WTC11 (cell line): Measurements from ENCODE around the gene GALNT12. TPM values are rescaled to one million over a fixed set of nuclear protein-coding genes. Genes with fewer than 3 reads are reported as not detected.

Experiments used
- EMX1 ChIP-seq: fragments of 250-450 bp; sonication (Bioruptor Pico); IDR thresholded peaks from 2 replicates; pipeline ENCODE4 v1.8.0; 2021; ENCODE audit warnings: mild to moderate bottlenecking
- HMGA2 ChIP-seq: fragments of 250-450 bp; sonication (Bioruptor Pico); IDR thresholded peaks from 2 replicates; pipeline ENCODE4 v1.4.0; 2021; ENCODE audit warnings: mild to moderate bottlenecking, moderate library complexity
- JAZF1 ChIP-seq: fragments of 250-450 bp; sonication (Bioruptor Pico); IDR thresholded peaks from 2 replicates; pipeline ENCODE4 v1.9.0; 2021; ENCODE audit warnings: moderate library complexity, mild to moderate bottlenecking, inconsistent platforms
- KAT7 ChIP-seq: sonication (generic); formaldehyde crosslinking; IDR thresholded peaks from 2 replicates; pipeline ENCODE4 v1.8.1; 2023; ENCODE audit warnings: missing genetic modification reagents, mild to moderate bottlenecking, borderline replicate concordance
- NR3C1 ChIP-seq: sonication (generic); formaldehyde crosslinking; conservative IDR thresholded peaks from 2 replicates; pipeline ENCODE4 v1.8.1; 2023; ENCODE audit warnings: low read depth, mild to moderate bottlenecking, missing genetic modification reagents
- RELA ChIP-seq: sonication (generic); formaldehyde crosslinking; IDR thresholded peaks from 2 replicates; pipeline ENCODE4 v1.8.1; 2022; ENCODE audit warnings: missing genetic modification reagents, mild to moderate bottlenecking, borderline replicate concordance
- TEAD4 ChIP-seq: sonication (generic); formaldehyde crosslinking; IDR thresholded peaks from 2 replicates; pipeline ENCODE4 v1.8.0; 2022; ENCODE audit warnings: mild to moderate bottlenecking, missing genetic modification reagents
- ZNF396 ChIP-seq: fragments of 250-450 bp; sonication (Bioruptor Pico); IDR thresholded peaks from 2 replicates; pipeline ENCODE4 v1.8.0; 2021; ENCODE audit warnings: mild to moderate bottlenecking, moderate library complexity, borderline replicate concordance
- total RNA-seq: library from RNA; stranded (reverse); gene quantifications from 3 replicates; pipeline ENCODE4 v1.2.3, GENCODE V29; 2021
- TF ChIP-seq, protein P1 (sequence below): sonication (generic); formaldehyde crosslinking; IDR thresholded peaks from 2 replicates; pipeline ENCODE4 v1.8.1; 2023; ENCODE audit warnings: mild to moderate bottlenecking, moderate library complexity, missing genetic modification reagents
- TF ChIP-seq, protein P2 (sequence below): sonication (generic); formaldehyde crosslinking; IDR thresholded peaks from 2 replicates; pipeline ENCODE4 v1.8.1; 2022; ENCODE audit warnings: low read depth, missing genetic modification reagents, borderline replicate concordance
- TF ChIP-seq, protein P3 (sequence below): sonication (generic); formaldehyde crosslinking; IDR thresholded peaks from 2 replicates; pipeline ENCODE4 v1.8.0; 2022; ENCODE audit warnings: missing genetic modification reagents
- TF ChIP-seq, protein P4 (sequence below): fragments of 250-450 bp; sonication (Bioruptor Pico); IDR thresholded peaks from 2 replicates; pipeline ENCODE4 v1.9.0; 2021; ENCODE audit warnings: mild to moderate bottlenecking, borderline replicate concordance
- TF ChIP-seq, protein P5 (sequence below): sonication (generic); formaldehyde crosslinking; conservative IDR thresholded peaks from 2 replicates; pipeline ENCODE4 v1.8.1; 2023; ENCODE audit warnings: mild to moderate bottlenecking, low read depth, missing genetic modification reagents, moderate library complexity
- TF ChIP-seq, protein P6 (sequence below): fragments of 250-450 bp; sonication (Bioruptor Pico); IDR thresholded peaks from 2 replicates; pipeline ENCODE4 v1.9.0; 2021; ENCODE audit warnings: mild to moderate bottlenecking

Gene GALNT12
- total RNA-seq, 1 experiment from 2014 or later = 19.3 TPM

DNA sequence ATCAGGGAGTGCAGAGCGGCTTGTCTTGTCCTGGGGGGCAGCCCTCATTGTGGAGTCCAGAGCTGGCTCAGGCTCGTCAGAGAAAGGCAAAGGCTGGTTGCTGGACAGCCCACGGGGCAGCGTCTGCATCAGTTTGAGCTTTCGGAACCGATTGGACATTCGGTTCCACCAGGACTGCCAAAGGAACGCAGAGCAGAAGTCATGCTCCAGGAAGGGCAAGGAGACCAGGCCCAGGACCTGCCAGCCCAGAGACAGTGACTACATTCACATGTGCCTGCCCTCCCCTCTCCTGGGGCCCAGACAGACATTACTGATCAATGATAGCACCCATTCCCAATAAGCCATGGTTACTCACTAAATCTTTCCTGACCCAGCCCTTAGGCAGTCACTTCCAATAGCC lies 29.2 kb upstream of the GALNT12 start (continued):
- TF ChIP-seq, protein P1, sequence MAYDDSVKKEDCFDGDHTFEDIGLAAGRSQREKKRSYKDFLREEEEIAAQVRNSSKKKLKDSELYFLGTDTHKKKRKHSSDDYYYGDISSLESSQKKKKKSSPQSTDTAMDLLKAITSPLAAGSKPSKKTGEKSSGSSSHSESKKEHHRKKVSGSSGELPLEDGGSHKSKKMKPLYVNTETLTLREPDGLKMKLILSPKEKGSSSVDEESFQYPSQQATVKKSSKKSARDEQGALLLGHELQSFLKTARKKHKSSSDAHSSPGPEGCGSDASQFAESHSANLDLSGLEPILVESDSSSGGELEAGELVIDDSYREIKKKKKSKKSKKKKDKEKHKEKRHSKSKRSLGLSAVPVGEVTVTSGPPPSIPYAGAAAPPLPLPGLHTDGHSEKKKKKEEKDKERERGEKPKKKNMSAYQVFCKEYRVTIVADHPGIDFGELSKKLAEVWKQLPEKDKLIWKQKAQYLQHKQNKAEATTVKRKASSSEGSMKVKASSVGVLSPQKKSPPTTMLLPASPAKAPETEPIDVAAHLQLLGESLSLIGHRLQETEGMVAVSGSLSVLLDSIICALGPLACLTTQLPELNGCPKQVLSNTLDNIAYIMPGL (CRISPR knock-in tag) = no peak
- TF ChIP-seq, protein P2, sequence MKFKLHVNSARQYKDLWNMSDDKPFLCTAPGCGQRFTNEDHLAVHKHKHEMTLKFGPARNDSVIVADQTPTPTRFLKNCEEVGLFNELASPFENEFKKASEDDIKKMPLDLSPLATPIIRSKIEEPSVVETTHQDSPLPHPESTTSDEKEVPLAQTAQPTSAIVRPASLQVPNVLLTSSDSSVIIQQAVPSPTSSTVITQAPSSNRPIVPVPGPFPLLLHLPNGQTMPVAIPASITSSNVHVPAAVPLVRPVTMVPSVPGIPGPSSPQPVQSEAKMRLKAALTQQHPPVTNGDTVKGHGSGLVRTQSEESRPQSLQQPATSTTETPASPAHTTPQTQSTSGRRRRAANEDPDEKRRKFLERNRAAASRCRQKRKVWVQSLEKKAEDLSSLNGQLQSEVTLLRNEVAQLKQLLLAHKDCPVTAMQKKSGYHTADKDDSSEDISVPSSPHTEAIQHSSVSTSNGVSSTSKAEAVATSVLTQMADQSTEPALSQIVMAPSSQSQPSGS = no peak
- TF ChIP-seq, protein P3, sequence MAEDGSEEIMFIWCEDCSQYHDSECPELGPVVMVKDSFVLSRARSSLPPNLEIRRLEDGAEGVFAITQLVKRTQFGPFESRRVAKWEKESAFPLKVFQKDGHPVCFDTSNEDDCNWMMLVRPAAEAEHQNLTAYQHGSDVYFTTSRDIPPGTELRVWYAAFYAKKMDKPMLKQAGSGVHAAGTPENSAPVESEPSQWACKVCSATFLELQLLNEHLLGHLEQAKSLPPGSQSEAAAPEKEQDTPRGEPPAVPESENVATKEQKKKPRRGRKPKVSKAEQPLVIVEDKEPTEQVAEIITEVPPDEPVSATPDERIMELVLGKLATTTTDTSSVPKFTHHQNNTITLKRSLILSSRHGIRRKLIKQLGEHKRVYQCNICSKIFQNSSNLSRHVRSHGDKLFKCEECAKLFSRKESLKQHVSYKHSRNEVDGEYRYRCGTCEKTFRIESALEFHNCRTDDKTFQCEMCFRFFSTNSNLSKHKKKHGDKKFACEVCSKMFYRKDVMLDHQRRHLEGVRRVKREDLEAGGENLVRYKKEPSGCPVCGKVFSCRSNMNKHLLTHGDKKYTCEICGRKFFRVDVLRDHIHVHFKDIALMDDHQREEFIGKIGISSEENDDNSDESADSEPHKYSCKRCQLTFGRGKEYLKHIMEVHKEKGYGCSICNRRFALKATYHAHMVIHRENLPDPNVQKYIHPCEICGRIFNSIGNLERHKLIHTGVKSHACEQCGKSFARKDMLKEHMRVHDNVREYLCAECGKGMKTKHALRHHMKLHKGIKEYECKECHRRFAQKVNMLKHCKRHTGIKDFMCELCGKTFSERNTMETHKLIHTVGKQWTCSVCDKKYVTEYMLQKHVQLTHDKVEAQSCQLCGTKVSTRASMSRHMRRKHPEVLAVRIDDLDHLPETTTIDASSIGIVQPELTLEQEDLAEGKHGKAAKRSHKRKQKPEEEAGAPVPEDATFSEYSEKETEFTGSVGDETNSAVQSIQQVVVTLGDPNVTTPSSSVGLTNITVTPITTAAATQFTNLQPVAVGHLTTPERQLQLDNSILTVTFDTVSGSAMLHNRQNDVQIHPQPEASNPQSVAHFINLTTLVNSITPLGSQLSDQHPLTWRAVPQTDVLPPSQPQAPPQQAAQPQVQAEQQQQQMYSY (CRISPR knock-in tag) = no peak
- no peak for TF ChIP-seq ZNF396 (CRISPR knock-in tag)
- TF ChIP-seq KAT7 = no peak
- TF ChIP-seq, protein P4, sequence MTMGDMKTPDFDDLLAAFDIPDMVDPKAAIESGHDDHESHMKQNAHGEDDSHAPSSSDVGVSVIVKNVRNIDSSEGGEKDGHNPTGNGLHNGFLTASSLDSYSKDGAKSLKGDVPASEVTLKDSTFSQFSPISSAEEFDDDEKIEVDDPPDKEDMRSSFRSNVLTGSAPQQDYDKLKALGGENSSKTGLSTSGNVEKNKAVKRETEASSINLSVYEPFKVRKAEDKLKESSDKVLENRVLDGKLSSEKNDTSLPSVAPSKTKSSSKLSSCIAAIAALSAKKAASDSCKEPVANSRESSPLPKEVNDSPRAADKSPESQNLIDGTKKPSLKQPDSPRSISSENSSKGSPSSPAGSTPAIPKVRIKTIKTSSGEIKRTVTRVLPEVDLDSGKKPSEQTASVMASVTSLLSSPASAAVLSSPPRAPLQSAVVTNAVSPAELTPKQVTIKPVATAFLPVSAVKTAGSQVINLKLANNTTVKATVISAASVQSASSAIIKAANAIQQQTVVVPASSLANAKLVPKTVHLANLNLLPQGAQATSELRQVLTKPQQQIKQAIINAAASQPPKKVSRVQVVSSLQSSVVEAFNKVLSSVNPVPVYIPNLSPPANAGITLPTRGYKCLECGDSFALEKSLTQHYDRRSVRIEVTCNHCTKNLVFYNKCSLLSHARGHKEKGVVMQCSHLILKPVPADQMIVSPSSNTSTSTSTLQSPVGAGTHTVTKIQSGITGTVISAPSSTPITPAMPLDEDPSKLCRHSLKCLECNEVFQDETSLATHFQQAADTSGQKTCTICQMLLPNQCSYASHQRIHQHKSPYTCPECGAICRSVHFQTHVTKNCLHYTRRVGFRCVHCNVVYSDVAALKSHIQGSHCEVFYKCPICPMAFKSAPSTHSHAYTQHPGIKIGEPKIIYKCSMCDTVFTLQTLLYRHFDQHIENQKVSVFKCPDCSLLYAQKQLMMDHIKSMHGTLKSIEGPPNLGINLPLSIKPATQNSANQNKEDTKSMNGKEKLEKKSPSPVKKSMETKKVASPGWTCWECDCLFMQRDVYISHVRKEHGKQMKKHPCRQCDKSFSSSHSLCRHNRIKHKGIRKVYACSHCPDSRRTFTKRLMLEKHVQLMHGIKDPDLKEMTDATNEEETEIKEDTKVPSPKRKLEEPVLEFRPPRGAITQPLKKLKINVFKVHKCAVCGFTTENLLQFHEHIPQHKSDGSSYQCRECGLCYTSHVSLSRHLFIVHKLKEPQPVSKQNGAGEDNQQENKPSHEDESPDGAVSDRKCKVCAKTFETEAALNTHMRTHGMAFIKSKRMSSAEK = no peak
- TF ChIP-seq, protein P5, sequence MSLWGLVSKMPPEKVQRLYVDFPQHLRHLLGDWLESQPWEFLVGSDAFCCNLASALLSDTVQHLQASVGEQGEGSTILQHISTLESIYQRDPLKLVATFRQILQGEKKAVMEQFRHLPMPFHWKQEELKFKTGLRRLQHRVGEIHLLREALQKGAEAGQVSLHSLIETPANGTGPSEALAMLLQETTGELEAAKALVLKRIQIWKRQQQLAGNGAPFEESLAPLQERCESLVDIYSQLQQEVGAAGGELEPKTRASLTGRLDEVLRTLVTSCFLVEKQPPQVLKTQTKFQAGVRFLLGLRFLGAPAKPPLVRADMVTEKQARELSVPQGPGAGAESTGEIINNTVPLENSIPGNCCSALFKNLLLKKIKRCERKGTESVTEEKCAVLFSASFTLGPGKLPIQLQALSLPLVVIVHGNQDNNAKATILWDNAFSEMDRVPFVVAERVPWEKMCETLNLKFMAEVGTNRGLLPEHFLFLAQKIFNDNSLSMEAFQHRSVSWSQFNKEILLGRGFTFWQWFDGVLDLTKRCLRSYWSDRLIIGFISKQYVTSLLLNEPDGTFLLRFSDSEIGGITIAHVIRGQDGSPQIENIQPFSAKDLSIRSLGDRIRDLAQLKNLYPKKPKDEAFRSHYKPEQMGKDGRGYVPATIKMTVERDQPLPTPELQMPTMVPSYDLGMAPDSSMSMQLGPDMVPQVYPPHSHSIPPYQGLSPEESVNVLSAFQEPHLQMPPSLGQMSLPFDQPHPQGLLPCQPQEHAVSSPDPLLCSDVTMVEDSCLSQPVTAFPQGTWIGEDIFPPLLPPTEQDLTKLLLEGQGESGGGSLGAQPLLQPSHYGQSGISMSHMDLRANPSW (CRISPR knock-in tag) = no peak
- TF ChIP-seq TEAD4 = no peak
- TF ChIP-seq, protein P6, sequence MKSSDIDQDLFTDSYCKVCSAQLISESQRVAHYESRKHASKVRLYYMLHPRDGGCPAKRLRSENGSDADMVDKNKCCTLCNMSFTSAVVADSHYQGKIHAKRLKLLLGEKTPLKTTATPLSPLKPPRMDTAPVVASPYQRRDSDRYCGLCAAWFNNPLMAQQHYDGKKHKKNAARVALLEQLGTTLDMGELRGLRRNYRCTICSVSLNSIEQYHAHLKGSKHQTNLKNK (CRISPR knock-in tag) = no peak
- no peak for TF ChIP-seq EMX1 (CRISPR knock-in tag)
- no peak for TF ChIP-seq RELA
- TF ChIP-seq HMGA2 (CRISPR knock-in tag) = no peak
- no peak for TF ChIP-seq JAZF1 (CRISPR knock-in tag)
- no peak for TF ChIP-seq NR3C1
